Large intestine (tissue), 3 donors: Measurements from ENCODE around the gene CHST11. TPM values are rescaled to one million over a fixed set of nuclear protein-coding genes. Genes with fewer than 3 reads are reported as not detected.

Source experiments
- DNase-seq, 2 donors: peaks; one replicate each; pipeline versions ENCODE4 v3.0.0 to v3.0.0-alpha.2; 2013
- H3K27ac ChIP-seq: one replicate; pipeline ENCODE4 v1.5.1; 2013; ENCODE audit warnings: low read length
- H3K27me3 ChIP-seq: 2 replicates; pipeline ENCODE4 v1.6.1; 2013; ENCODE audit warnings: low read length; ENCODE audit not compliant: control insufficient read depth, insufficient read depth
- H3K36me3 ChIP-seq: 2 replicates; pipeline ENCODE4 v1.6.1; 2013; ENCODE audit warnings: low read length; ENCODE audit not compliant: control insufficient read depth, insufficient read depth
- H3K4me1 ChIP-seq: one replicate; pipeline ENCODE4 v1.6.1; 2013; ENCODE audit warnings: low read length; ENCODE audit not compliant: control insufficient read depth, insufficient read depth
- H3K4me3 ChIP-seq: one replicate; pipeline ENCODE4 v1.5.1; 2013; ENCODE audit warnings: low read length
- H3K9me3 ChIP-seq: one replicate; pipeline ENCODE4 v1.6.1; 2013; ENCODE audit warnings: mild to moderate bottlenecking, low read depth, low read length, moderate library complexity; ENCODE audit not compliant: control insufficient read depth
- WGBS: methylation state at CpG from one replicate; pipeline ENCODE4 v1.1.5; 2013; ENCODE audit warnings: low lambda C conversion rate; ENCODE audit not compliant: insufficient coverage; 5-methylcytosine and 5-hydroxymethylcytosine counted together
- polyA plus RNA-seq: library from polyadenylated mRNA; unstranded; fragments of 120-200 nt; gene quantifications from one replicate; pipeline ENCODE4 v1.2.1, GENCODE V29; 2013

CHST11 gene
- polyA plus RNA-seq, 1 donor, result 5.9 TPM

DNA sequence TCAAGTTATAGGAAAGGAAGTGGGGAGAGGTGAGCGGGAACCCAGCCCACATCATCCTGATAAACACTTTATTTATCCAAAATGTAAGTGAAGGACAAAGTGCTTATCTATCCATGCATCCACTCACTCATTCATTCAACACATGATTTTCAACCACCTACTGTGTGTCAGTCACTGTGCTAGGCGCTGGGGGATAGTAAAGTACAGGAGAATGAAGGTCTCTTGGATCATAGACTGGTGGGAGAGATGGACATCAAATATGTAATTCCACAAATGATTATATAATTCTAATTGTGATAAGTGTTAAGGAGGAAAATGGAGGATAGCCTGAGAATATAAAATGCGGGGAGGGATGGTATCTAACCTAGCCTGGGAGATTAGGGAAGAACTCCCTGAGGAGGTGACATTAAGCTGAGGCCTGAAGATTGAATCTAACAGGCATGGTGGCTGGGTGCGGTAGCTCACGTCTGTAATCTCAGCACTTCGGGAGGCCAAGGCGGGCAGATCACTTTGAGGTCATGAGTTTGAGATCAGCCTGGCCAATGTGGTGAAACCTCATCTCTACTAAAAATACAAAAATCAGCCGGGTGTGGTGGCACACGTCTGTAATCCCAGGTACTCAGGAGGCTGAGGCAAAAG, 41.3 kb upstream of the CHST11 start:
- Histone ChIP-seq H3K4me1 (no peaks in the 10 kb centered on the region), H3K36me3 (no peaks in the 10 kb centered on the region), H3K9me3 (no peaks in the 10 kb centered on the region), H3K27ac (no peak overlapping the region), H3K27me3 (no peaks in the 10 kb centered on the region), H3K4me3 (no peak overlapping the region)
- WGBS, result 92% methylated on average over 2 of the region's 9 CpGs
- no peak for DNase-seq

GRCh38 chr12:104416136-104416535, 40.6 kb upstream of the CHST11 start:
- Histone ChIP-seq H3K4me3 (no peak overlapping the region), H3K27me3 (no peaks in the 10 kb centered on the region), H3K9me3 (no peaks in the 10 kb centered on the region), H3K4me1 (no peaks in the 10 kb centered on the region), H3K27ac (no peak overlapping the region), H3K36me3 (no peaks in the 10 kb centered on the region)
- no peak for DNase-seq
- WGBS, result 63% methylated on average over 4 of the region's 6 CpGs

DNA sequence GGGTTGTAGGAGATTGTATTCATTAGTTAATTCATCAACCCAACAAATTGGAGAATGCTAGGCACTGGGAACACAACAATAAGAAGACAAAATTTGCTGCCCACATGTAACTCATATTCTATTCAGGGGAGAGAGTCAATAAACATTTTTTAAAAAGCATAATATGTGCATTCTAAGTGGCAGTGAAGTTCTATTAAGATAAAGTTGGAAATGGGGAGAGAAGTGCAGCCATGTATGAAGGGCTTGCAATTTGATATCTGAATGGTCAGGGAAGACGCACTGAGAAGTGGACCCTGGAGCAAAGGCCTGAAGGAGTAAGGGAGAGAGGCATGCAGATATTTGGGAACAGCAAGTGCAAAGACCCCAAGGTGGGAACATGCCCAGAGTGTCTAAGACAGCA, 40.2 kb upstream of the CHST11 start:
- whole genome bisulfite sequencing, result 0% methylated on average over 1 of the region's 1 CpG

DNA sequence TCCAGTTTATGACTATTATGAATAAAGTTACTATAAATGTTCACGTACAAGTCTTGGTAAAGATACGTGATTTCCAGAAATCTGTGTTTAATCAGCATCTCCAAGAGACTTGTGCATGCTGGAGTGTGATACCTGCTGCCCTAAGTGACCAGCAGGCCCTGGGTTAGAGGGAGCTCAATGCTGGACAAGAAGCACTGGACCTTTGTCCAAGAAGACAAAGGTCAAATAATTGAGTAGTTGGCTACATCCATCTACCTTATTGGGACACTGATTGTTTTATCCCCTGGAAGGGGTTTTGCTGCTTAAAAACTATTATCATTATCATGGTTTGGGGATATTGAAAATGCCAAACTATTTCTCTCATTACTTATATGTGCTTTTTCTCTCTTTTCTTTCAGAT, 37.0 kb upstream of the CHST11 start:
- Histone ChIP-seq H3K9me3 (no peaks in the 10 kb centered on the region), H3K27ac (no peak overlapping the region), H3K36me3 (no peaks in the 10 kb centered on the region), H3K4me1 (no peaks in the 10 kb centered on the region), H3K4me3 (no peak overlapping the region), H3K27me3 (no peaks in the 10 kb centered on the region)
- WGBS, result no CpG with 5 or more reads among the region's 2 CpGs
- DNase-seq, result no peak

More for the DNA sequence above, 40.2 kb upstream of the CHST11 start:
- H3K27ac ChIP-seq, result no peak overlapping the region
- H3K36me3 ChIP-seq, result no peaks in the 10 kb centered on the region
- H3K27me3 ChIP-seq, result no peaks in the 10 kb centered on the region
- H3K4me3 ChIP-seq, result no peak overlapping the region
- no peak for DNase-seq
- H3K4me1 ChIP-seq, result no peaks in the 10 kb centered on the region
- no peaks in the 10 kb centered on the region for H3K9me3 ChIP-seq

GRCh38 chr12:104420868-104421267, 35.9 kb upstream of the CHST11 start:
- H3K4me3 ChIP-seq, result no peak overlapping the region
- 89% methylated on average over 1 of the region's 2 CpGs for WGBS
- H3K4me1 ChIP-seq, result no peaks in the 10 kb centered on the region
- H3K36me3 ChIP-seq, result no peaks in the 10 kb centered on the region
- no peaks in the 10 kb centered on the region for H3K9me3 ChIP-seq
- H3K27me3 ChIP-seq, result no peaks in the 10 kb centered on the region
- no peak overlapping the region for H3K27ac ChIP-seq
- DNase-seq, result no peak

DNA sequence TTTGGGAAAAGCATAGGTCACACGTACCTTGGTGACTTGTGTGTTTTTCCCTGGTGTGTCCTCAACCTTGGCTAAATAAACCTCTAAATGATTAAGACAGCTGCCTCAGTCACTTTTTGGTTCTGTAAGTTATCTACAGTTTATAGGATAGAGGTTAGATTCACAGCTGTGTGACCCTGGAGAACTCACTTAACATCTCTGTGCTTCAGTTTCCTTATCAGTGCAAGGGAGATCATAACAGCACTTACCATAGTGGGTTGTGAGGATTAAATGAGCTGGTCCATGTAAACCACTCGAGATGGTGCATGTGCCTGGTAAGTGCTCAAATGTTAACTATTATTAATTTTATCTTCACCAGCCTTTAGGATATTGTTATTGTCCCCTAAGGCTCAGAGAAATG, 35.4 kb upstream of the CHST11 start:
- DNase-seq, result no peak
- Histone ChIP-seq H3K9me3 (no peaks in the 10 kb centered on the region), H3K4me1 (no peaks in the 10 kb centered on the region), H3K36me3 (no peaks in the 10 kb centered on the region), H3K27me3 (no peaks in the 10 kb centered on the region), H3K27ac (no peak overlapping the region), H3K4me3 (no peak overlapping the region)
- WGBS, result no CpG with 5 or more reads among the region's 2 CpGs

DNA sequence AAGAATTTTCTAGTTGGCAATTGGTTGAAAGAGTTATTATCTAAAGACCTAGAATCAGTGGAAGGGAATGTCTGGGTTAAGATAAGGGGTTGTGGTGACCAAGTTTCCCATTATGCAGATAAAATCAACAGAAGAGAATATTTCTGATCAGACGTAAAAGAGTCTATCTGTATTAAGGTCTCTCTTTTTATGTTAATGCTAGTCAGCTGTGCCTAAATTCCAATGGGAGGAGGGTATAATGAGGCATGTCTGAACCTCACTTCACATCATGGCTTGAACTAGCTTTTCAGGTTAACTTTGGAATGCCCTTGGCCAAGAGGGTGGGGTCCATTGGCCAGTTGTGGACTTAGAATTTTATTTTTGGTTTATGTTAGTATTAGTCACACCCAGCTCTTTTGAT, 34.3 kb upstream of the CHST11 start:
- WGBS, result 80% methylated on average over 1 of the region's 1 CpG
- no peak for DNase-seq
- no peaks in the 10 kb centered on the region for H3K27me3 ChIP-seq
- no peaks in the 10 kb centered on the region for H3K36me3 ChIP-seq
- no peak overlapping the region for H3K4me3 ChIP-seq
- no peaks in the 10 kb centered on the region for H3K4me1 ChIP-seq
- no peaks in the 10 kb centered on the region for H3K9me3 ChIP-seq
- H3K27ac ChIP-seq, result no peak overlapping the region

- WGBS, result 40% methylated on average over 1 of the region's 3 CpGs
- Histone ChIP-seq H3K27me3 (no peaks in the 10 kb centered on the region), H3K36me3 (no peaks in the 10 kb centered on the region), H3K4me3 (no peak overlapping the region), H3K9me3 (no peaks in the 10 kb centered on the region), H3K27ac (no peak overlapping the region), H3K4me1 (no peaks in the 10 kb centered on the region)
- DNase-seq, result no peak
Observed at GRCh38 chr12:104423273-104423672, 33.5 kb upstream of the CHST11 start.

DNA sequence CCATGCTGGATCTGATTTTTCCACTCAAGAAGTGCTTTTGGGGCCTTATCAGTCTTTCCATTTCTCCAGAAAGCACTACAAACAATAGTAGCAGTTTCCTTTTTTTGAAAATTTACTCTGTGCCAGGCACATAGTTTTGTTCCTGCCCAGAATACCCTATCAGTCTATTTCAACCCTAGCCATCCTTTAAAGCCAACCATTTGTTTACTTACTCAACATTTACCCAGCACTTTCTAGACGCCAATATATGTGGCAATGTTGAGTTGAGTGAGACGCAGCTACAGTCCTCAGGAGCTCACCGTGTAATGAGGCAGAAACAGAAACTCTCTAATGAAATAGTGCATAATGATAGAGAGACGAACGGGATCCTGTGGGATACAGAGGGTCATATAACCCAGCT, 32.9 kb upstream of the CHST11 start:
- Histone ChIP-seq H3K36me3 (no peaks in the 10 kb centered on the region), H3K9me3 (no peaks in the 10 kb centered on the region), H3K27ac (no peak overlapping the region), H3K4me3 (no peak overlapping the region), H3K27me3 (no peaks in the 10 kb centered on the region), H3K4me1 (no peaks in the 10 kb centered on the region)
- WGBS, result 86% methylated on average over 2 of the region's 5 CpGs
- no peak for DNase-seq

- no peaks in the 10 kb centered on the region for H3K27me3 ChIP-seq
- H3K9me3 ChIP-seq, result no peaks in the 10 kb centered on the region
- H3K4me3 ChIP-seq, result no peak overlapping the region
- H3K36me3 ChIP-seq, result no peaks in the 10 kb centered on the region
- no peaks in the 10 kb centered on the region for H3K4me1 ChIP-seq
- WGBS, result no CpG with 5 or more reads among the region's 1 CpG
- DNase-seq, result no peak
- no peak overlapping the region for H3K27ac ChIP-seq
Observed at GRCh38 chr12:104424955-104425354, 31.8 kb upstream of the CHST11 start.

- H3K4me1 ChIP-seq, result no peaks in the 10 kb centered on the region
- WGBS, result no CpG with 5 or more reads among the region's 4 CpGs
- DNase-seq, result no peak
- no peak overlapping the region for H3K4me3 ChIP-seq
- H3K27ac ChIP-seq, result no peak overlapping the region
- H3K9me3 ChIP-seq, result no peaks in the 10 kb centered on the region
- H3K36me3 ChIP-seq, result no peaks in the 10 kb centered on the region
- no peaks in the 10 kb centered on the region for H3K27me3 ChIP-seq
Observed at GRCh38 chr12:104425614-104426013, 31.1 kb upstream of the CHST11 start.
